HEK293T (cell line): ENCODE results near the gene CDIPT.

Experiments used
- ARNT ChIP-seq: fragments of 450-650 bp; IDR thresholded peaks from 2 replicates; pipeline ENCODE4 v1.6.1; 2017; ENCODE audit warnings: mild to moderate bottlenecking
- BHLHE40 ChIP-seq: fragments of 450-650 bp; IDR thresholded peaks from 2 replicates; pipeline ENCODE4 v1.6.1; 2016; ENCODE audit warnings: mild to moderate bottlenecking, moderate library complexity, borderline replicate concordance
- CTBP1 ChIP-seq: fragments of 450-650 bp; IDR thresholded peaks from 2 replicates; pipeline ENCODE4 v1.6.1; 2016; ENCODE audit warnings: borderline replicate concordance
- L3MBTL2 ChIP-seq: fragments of 450-650 bp; conservative IDR thresholded peaks from 2 replicates; pipeline ENCODE4 v1.6.1; 2016; ENCODE audit warnings: mild to moderate bottlenecking
- PKNOX1 ChIP-seq: fragments of 450-650 bp; IDR thresholded peaks from 2 replicates; pipeline ENCODE4 v1.6.1; 2016
- SP1 ChIP-seq: fragments of 450-650 bp; IDR thresholded peaks from 2 replicates; pipeline ENCODE4 v1.6.1; 2017

DNA sequence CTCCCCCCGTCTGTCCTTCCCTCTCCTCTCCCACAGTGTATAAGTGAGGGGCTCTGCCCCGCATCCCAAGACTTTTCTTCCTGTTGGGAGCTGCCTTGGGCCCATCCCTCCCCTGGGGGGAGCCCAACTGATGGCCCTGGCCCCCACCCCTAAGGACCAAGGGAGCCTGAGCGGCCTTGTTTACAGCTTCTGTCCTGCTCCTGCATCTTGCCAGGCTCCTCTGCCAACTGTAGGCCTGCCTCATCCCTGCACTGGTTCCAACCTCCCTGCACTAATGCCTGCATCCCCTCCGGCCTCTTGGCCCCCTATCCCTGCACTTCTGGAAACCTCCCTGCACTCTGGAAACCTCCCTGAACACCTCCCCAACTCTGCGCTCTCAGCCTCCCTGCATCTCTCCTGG lies 48.4 kb downstream of the CDIPT start:
- no peak for TF ChIP-seq SP1
- TF ChIP-seq PKNOX1, result no peak
- TF ChIP-seq ARNT, result no peak
- TF ChIP-seq L3MBTL2, result no peak
- TF ChIP-seq BHLHE40, result no peak
- no peak for TF ChIP-seq CTBP1
